Measurements from ENCODE around the gene RAB10.

DNA sequence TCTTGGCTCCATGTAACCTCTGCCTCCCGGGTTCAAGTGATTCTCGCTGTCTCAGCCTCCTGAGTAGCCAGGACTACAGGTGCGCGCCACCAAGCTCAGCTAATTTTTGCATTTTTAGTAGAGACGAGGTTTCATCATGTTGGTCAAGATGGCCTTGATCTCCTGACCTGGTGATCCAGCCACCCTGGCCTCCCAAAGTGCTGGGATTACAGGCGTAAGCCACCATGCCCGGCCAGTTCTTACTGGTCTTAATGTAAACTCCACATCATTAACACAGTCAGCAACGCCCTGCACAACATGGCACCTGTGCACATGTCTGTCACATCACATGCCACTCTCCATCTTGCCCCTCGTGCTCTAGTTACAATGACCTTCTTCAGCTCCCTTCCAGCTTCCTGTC lies 45.8 kb upstream of the RAB10 start:
- TF ChIP-seq CTCF (IDR thresholded peaks at IDR 0.05) (no peak), POLR2A (IDR thresholded peaks at IDR 0.05) (no peak)

Measured in Peyer's patch (tissue), 4 donors.